Activated CD8-positive, alpha-beta memory T cell treated with anti-CD3 and anti-CD28 coated beads, Interleukin-2, amount 10 ng/mL, durations not matched to agents 7 days and 5 days (primary cell): ENCODE results near the gene PDZD4. TPM values are rescaled to one million over a fixed set of nuclear protein-coding genes. Genes with fewer than 3 reads are reported as not detected.

ENCODE experiments used
- ATAC-seq: fragments of 150-1000 bp; cut with Tn5 transposase; one replicate; pipeline ENCODE4 v1.10.0; 2021; ENCODE audit warnings: moderate library complexity
- CTCF ChIA-PET: fragments of 350-600 bp; sonication (Branson Sonifier 250); formaldehyde crosslinking; loops from one replicate; lab custom pipeline; 2021; ENCODE audit warnings: antibody characterized with exemption; lab: Charles Lee
- DNase-seq: peaks from one replicate; pipeline ENCODE4 v3.0.0-alpha.2; 2020
- H3K27ac Mint-ChIP-seq: one replicate; pipeline ENCODE4 v1.8.0; 2021; ENCODE audit warnings: mild to moderate bottlenecking, mixed read lengths
- H3K27me3 Mint-ChIP-seq: one replicate; pipeline ENCODE4 v1.8.0; 2021; ENCODE audit warnings: mixed read lengths
- H3K36me3 Mint-ChIP-seq: one replicate; pipeline ENCODE4 v1.8.0; 2021; ENCODE audit warnings: mild to moderate bottlenecking, mixed read lengths
- H3K4me1 Mint-ChIP-seq: one replicate; pipeline ENCODE4 v1.8.0; 2021; ENCODE audit warnings: mixed read lengths
- H3K4me3 Mint-ChIP-seq: one replicate; pipeline ENCODE4 v1.8.0; 2021; ENCODE audit warnings: mild to moderate bottlenecking, moderate library complexity, mixed read lengths
- H3K9me3 Mint-ChIP-seq: one replicate; pipeline ENCODE4 v1.8.0; 2022; ENCODE audit warnings: low read depth, mixed read lengths
- total RNA-seq, 2 experiments: library from RNA; stranded (reverse); gene quantifications; one replicate each; pipeline ENCODE4 v1.2.3, GENCODE V29; 2021

The PDZD4 gene
- total RNA-seq, 2 experiments from 2014 or later = 0.07 to 0.12 TPM

DNA sequence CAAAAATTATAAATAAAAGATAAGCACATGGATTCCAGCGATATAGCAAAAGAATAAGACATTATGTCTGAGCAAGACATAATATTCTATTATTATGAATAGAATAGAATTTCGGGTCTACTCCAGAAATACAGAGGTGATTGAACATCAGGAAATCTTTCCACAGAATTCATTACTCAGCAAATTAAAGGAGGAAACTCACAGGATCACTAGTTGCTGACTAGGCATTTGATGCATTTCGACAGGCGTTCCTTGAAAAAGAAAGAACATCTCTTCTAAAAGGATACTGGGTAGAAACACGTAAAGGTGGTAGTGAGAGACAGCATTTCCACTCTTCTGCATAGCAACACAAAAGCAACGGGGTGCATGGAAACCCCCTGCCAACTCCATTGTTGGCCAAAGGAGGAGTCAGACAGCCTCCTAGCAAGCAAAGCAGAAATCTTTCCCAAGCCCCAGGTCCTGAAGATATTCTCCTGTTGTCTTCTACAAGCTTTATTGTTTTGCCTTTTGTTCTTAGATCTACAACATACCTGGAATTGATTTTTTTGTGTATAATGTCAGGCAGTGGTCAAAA lies 14.3 kb upstream of the PDZD4 start:
- Mint-ChIP-seq H3K27ac (no peak overlapping the region), H3K9me3 (no peaks in the 10 kb centered on the region), H3K4me1 (no peaks in the 10 kb centered on the region), H3K36me3 (no peaks in the 10 kb centered on the region), H3K4me3 (no peak overlapping the region), H3K27me3 (peaks cover 25% of the 10 kb centered on the region)
- DNase-seq (no peak), ATAC-seq (no peak)
- CTCF ChIA-PET = no interaction called here

GRCh38 chrX:153836921-153837320 lies 6.6 kb upstream of the PDZD4 start:
- no peak for DNase-seq

DNA sequence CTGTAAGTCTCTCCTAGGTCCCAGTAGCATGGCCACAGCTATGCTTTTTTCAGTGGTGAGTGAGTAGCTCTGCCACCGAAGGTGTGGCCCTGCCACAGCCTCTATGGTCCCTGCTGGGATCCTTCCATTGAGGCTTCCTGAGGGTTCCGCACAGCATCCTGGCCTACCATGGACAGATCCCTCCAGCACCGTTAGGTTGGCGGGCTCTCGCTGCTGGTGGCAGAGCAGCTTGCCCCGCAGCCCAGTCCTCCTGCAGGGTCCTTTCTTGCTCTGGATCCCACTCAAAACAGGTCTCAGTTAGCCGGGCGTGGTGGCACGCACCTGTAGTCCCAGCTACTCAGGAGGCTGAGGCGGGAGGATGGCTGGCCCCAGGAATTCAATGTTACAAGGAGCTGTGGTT lies 2.4 kb upstream of the PDZD4 start:
- Mint-ChIP-seq H3K27me3 (peaks cover 27% of the 10 kb centered on the region), H3K4me1 (no peaks in the 10 kb centered on the region), H3K27ac (no peak overlapping the region), H3K9me3 (no peaks in the 10 kb centered on the region), H3K36me3 (no peaks in the 10 kb centered on the region), H3K4me3 (no peak overlapping the region)
- ATAC-seq (no peak), DNase-seq (no peak)
- CTCF ChIA-PET = no interaction called here

More at GRCh38 chrX:153836921-153837320, 6.6 kb upstream of the PDZD4 start:
- CTCF ChIA-PET = interaction anchor here (1.8 kb wide), 1 partner anchor 19 kb away, joined by 3 read pairs; no protein-coding TSS in a partner anchor
- Mint-ChIP-seq H3K4me1 (no peaks in the 10 kb centered on the region), H3K27me3 (peaks cover 13% of the 10 kb centered on the region), H3K4me3 (no peak overlapping the region), H3K36me3 (no peaks in the 10 kb centered on the region), H3K27ac (no peak overlapping the region), H3K9me3 (no peaks in the 10 kb centered on the region)
- ATAC-seq = no peak

- CTCF ChIA-PET = no interaction called here
- Mint-ChIP-seq H3K27ac (no peak overlapping the region), H3K9me3 (no peaks in the 10 kb centered on the region), H3K27me3 (peaks cover 37% of the 10 kb centered on the region), H3K4me1 (no peaks in the 10 kb centered on the region), H3K4me3 (no peak overlapping the region), H3K36me3 (no peaks in the 10 kb centered on the region)
- ATAC-seq (no peak), DNase-seq (no peak)
These were observed 1.2 kb upstream of the PDZD4 start for GRCh38 chrX:153831429-153832150.

- DNase-seq (no peak), ATAC-seq (no peak)
- CTCF ChIA-PET = no interaction called here
- Mint-ChIP-seq H3K36me3 (no peaks in the 10 kb centered on the region), H3K27ac (no peak overlapping the region), H3K4me1 (no peaks in the 10 kb centered on the region), H3K9me3 (no peaks in the 10 kb centered on the region), H3K27me3 (peaks cover 37% of the 10 kb centered on the region), H3K4me3 (no peak overlapping the region)
These were observed 490 bp upstream of the PDZD4 start for GRCh38 chrX:153830640-153831428.

GRCh38 chrX:153829549-153829798 lies 870 bp downstream of the PDZD4 start:
- no peak for ATAC-seq
- no peak for DNase-seq
- Mint-ChIP-seq H3K27ac (no peak overlapping the region), H3K27me3 (peaks cover 40% of the 10 kb centered on the region), H3K9me3 (no peaks in the 10 kb centered on the region), H3K36me3 (no peaks in the 10 kb centered on the region), H3K4me3 (no peak overlapping the region), H3K4me1 (no peaks in the 10 kb centered on the region)
- CTCF ChIA-PET = no interaction called here

- Mint-ChIP-seq H3K27ac (no peak overlapping the region), H3K36me3 (no peaks in the 10 kb centered on the region), H3K9me3 (no peaks in the 10 kb centered on the region), H3K27me3 (peaks cover 40% of the 10 kb centered on the region), H3K4me1 (no peaks in the 10 kb centered on the region), H3K4me3 (no peak overlapping the region)
- DNase-seq = no peak
- CTCF ChIA-PET = no interaction called here
- ATAC-seq = no peak
These were observed 1.4 kb downstream of the PDZD4 start for GRCh38 chrX:153828723-153829548.

DNA sequence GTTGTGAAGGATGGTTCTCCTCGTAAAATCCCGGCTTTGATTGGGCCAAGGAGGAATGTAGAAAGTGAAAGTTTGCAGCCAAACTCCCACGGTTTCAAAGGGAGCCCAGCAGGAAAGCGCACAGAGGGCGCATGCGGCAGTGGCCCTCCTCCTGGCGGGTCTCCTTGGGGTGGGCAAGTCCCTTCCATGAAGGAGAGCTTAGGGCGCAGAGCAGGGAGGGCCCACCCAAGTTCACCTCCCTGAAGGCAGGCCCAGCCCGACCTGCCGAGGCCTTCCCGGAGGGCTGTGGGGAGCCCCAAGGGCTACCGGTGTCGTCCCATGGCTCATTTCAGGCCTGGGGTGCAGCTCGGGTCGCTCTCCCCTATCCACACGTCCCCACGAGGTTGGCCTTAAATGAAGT lies 2.0 kb downstream of the PDZD4 start:
- Mint-ChIP-seq H3K27me3 (peaks cover 40% of the 10 kb centered on the region), H3K4me1 (no peaks in the 10 kb centered on the region), H3K36me3 (no peaks in the 10 kb centered on the region), H3K27ac (no peak overlapping the region), H3K9me3 (no peaks in the 10 kb centered on the region), H3K4me3 (no peak overlapping the region)
- DNase-seq (no peak), ATAC-seq (no peak)
- CTCF ChIA-PET = no interaction called here

- Mint-ChIP-seq H3K27me3 (peaks cover 40% of the 10 kb centered on the region), H3K27ac (no peak overlapping the region), H3K36me3 (no peaks in the 10 kb centered on the region), H3K4me1 (no peaks in the 10 kb centered on the region), H3K4me3 (no peak overlapping the region), H3K9me3 (no peaks in the 10 kb centered on the region)
- DNase-seq (no peak), ATAC-seq (no peak)
- CTCF ChIA-PET = no interaction called here
These were observed 2.4 kb downstream of the PDZD4 start for GRCh38 chrX:153827903-153828302.

DNA sequence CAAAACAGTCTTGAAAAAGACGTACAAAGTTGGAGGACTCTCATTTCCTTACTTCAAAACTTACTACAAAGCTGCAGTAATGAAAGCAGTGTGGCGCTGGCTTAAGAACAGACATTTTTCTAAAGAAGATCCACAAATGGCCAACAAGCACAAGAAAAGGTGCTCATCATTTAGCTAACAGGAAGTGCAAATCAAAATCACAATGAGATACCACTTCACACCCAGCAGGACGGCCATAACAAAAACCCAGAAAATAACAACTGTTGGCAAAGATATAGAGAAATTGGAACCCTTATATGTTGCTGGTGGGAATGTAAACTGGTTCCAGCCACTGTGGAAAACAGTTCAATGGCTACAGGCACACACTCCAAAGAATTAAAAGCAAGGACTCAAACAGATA lies 3.3 kb downstream of the PDZD4 start:
- DNase-seq (no peak), ATAC-seq (no peak)
- Mint-ChIP-seq H3K4me1 (peaks cover 8% of the 10 kb centered on the region), H3K27me3 (peaks cover 36% of the 10 kb centered on the region), H3K9me3 (no peaks in the 10 kb centered on the region), H3K27ac (no peak overlapping the region), H3K4me3 (no peak overlapping the region), H3K36me3 (no peaks in the 10 kb centered on the region)
- CTCF ChIA-PET = no interaction called here

GRCh38 chrX:153825042-153825441 lies 5.3 kb downstream of the PDZD4 start:
- Mint-ChIP-seq H3K4me1 (peaks cover 19% of the 10 kb centered on the region), H3K4me3 (no peak overlapping the region), H3K27ac (no peak overlapping the region), H3K27me3 (peaks cover 30% of the 10 kb centered on the region), H3K36me3 (no peaks in the 10 kb centered on the region), H3K9me3 (no peaks in the 10 kb centered on the region)
- CTCF ChIA-PET = no interaction called here
- DNase-seq (no peak), ATAC-seq (no peak)

GRCh38 chrX:153824348-153824747 lies 6.0 kb downstream of the PDZD4 start:
- Mint-ChIP-seq H3K36me3 (no peaks in the 10 kb centered on the region), H3K4me3 (no peak overlapping the region), H3K9me3 (no peaks in the 10 kb centered on the region), H3K27ac (no peak overlapping the region), H3K27me3 (peaks cover 33% of the 10 kb centered on the region), H3K4me1 (peaks cover 19% of the 10 kb centered on the region)
- DNase-seq (no peak), ATAC-seq (no peak)
- CTCF ChIA-PET = no interaction called here

GRCh38 chrX:153821066-153821465 lies 9.3 kb downstream of the PDZD4 start:
- Mint-ChIP-seq H3K9me3 (no peaks in the 10 kb centered on the region), H3K36me3 (no peaks in the 10 kb centered on the region), H3K4me3 (no peak overlapping the region), H3K27me3 (peaks cover 17% of the 10 kb centered on the region), H3K4me1 (peaks cover 28% of the 10 kb centered on the region), H3K27ac (no peak overlapping the region)
- no peak for DNase-seq
- no peak for ATAC-seq
- CTCF ChIA-PET = no interaction called here
